ENCODE measurements around the gene TIMMDC1. TPM values are rescaled to one million over a fixed set of nuclear protein-coding genes. Genes with fewer than 3 reads are reported as not detected.

TIMMDC1 gene
- total RNA-seq, 1 experiment from 2014 or later, result 96.7 TPM

GRCh38 chr3:119558626-119559317, 60.4 kb downstream of the TIMMDC1 start:
- POLR2A ChIA-PET (ENCODE audit: low non-redundant PET), result no interaction called here
- intact Hi-C loops (cut with micrococcal nuclease; ENCODE audit: unreplicated experiment), result loop anchor here (2.0 kb wide), 1 partner anchor 284 kb away; no protein-coding TSS in a partner anchor
- H3K27ac ChIP-seq (ENCODE audit: low read depth, low read length, poor library complexity, severe bottlenecking), result no peak overlapping the region
- no peaks in the 10 kb centered on the region for H3K36me3 ChIP-seq (ENCODE audit: insufficient read depth, low read length, poor library complexity, severe bottlenecking)
- TF ChIP-seq EZH2 (IDR thresholded peaks at IDR 0.05; ENCODE audit: borderline replicate concordance, low read depth, low read length, poor library complexity, severe bottlenecking) (no peak), CTCF (conservative IDR thresholded peaks at IDR 0.05; ENCODE audit: low read depth, low read length) (no peak)
- no peaks in the 10 kb centered on the region for H3K9me3 ChIP-seq (ENCODE audit: low read depth, low read length, poor library complexity, severe bottlenecking)
- no peaks in the 10 kb centered on the region for H3K4me1 ChIP-seq (ENCODE audit: insufficient read depth, low read length, poor library complexity, severe bottlenecking)
- no peaks in the 10 kb centered on the region for H3K27me3 ChIP-seq (replicated peaks; ENCODE audit: insufficient read depth, low read depth, low read length, poor library complexity)
- CTCF ChIA-PET, result no interaction called here
- no peak for DNase-seq (ENCODE audit: low spot score)
- no peak overlapping the region for H3K4me3 ChIP-seq (ENCODE audit: low read depth, low read length, poor library complexity, severe bottlenecking)
- BruUV-seq (replicated peaks), result no TSS peak

- no peak within 1 kb of the TSS for H3K27ac ChIP-seq (ENCODE audit: low read depth, low read length, poor library complexity, severe bottlenecking)
- no peaks in the 10 kb centered on the region for H3K27me3 ChIP-seq (replicated peaks; ENCODE audit: insufficient read depth, low read depth, low read length, poor library complexity)
- no peak within 1 kb of the TSS for H3K4me3 ChIP-seq (ENCODE audit: low read depth, low read length, poor library complexity, severe bottlenecking)
- H3K9me3 ChIP-seq (ENCODE audit: low read depth, low read length, poor library complexity, severe bottlenecking), result no peaks in the 10 kb centered on the region
- H3K36me3 ChIP-seq (ENCODE audit: insufficient read depth, low read length, poor library complexity, severe bottlenecking), result no peaks in the 10 kb centered on the region
- BruUV-seq (replicated peaks), result no TSS peak
- CTCF ChIA-PET, result no interaction called here
- TF ChIP-seq CTCF (conservative IDR thresholded peaks at IDR 0.05; ENCODE audit: low read depth, low read length) (peak; percentile 62), EZH2 (IDR thresholded peaks at IDR 0.05; ENCODE audit: borderline replicate concordance, low read depth, low read length, poor library complexity, severe bottlenecking) (no peak)
- DNase-seq (ENCODE audit: low spot score), result peak; percentile 63
- no peaks in the 10 kb centered on the region for H3K4me1 ChIP-seq (ENCODE audit: insufficient read depth, low read length, poor library complexity, severe bottlenecking)
- POLR2A ChIA-PET (ENCODE audit: low non-redundant PET), result no interaction called here
- intact Hi-C loops (cut with micrococcal nuclease; ENCODE audit: unreplicated experiment), result loop anchor here (2.0 kb wide), 1 partner anchor 285 kb away; no protein-coding TSS in a partner anchor
These were observed 61.2 kb downstream of the TIMMDC1 start, which contains the start of gene CD80 for GRCh38 chr3:119559441-119559963. TSS of gene CD80 (minus strand) at chr3:119559614. CDS start at chr3:119557728, 1,886 bp downstream.

GRCh38 chr3:119560160-119560559, 61.8 kb downstream of the TIMMDC1 start:
- H3K4me1 ChIP-seq (ENCODE audit: insufficient read depth, low read length, poor library complexity, severe bottlenecking), result no peaks in the 10 kb centered on the region
- POLR2A ChIA-PET (ENCODE audit: low non-redundant PET), result no interaction called here
- no peaks in the 10 kb centered on the region for H3K36me3 ChIP-seq (ENCODE audit: insufficient read depth, low read length, poor library complexity, severe bottlenecking)
- CTCF ChIA-PET, result no interaction called here
- no peak for DNase-seq (ENCODE audit: low spot score)
- intact Hi-C loops (cut with micrococcal nuclease; ENCODE audit: unreplicated experiment), result no loop called here
- no TSS peak for BruUV-seq (replicated peaks)
- no peaks in the 10 kb centered on the region for H3K27me3 ChIP-seq (replicated peaks; ENCODE audit: insufficient read depth, low read depth, low read length, poor library complexity)
- H3K27ac ChIP-seq (ENCODE audit: low read depth, low read length, poor library complexity, severe bottlenecking), result no peak overlapping the region
- H3K4me3 ChIP-seq (ENCODE audit: low read depth, low read length, poor library complexity, severe bottlenecking), result no peak overlapping the region
- TF ChIP-seq CTCF (conservative IDR thresholded peaks at IDR 0.05; ENCODE audit: low read depth, low read length), result no peak
- TF ChIP-seq EZH2 (IDR thresholded peaks at IDR 0.05; ENCODE audit: borderline replicate concordance, low read depth, low read length, poor library complexity, severe bottlenecking), result no peak
- no peaks in the 10 kb centered on the region for H3K9me3 ChIP-seq (ENCODE audit: low read depth, low read length, poor library complexity, severe bottlenecking)

Measured in A673 (cell line).